Nucleus accumbens (tissue), 56 donors: Measurements from ENCODE around the gene COL25A1.
"Not testable (repeated sequence)": the region's sequence is repeated elsewhere in the genome, so short reads cannot be mapped to it uniquely, and the experiment has no call there.

ENCODE experiments used
- DNase-seq, 56 donors: peaks; one replicate each; lab custom pipeline; 2025; lab: John Stamatoyannopoulos, UW

COL25A1 gene

DNA sequence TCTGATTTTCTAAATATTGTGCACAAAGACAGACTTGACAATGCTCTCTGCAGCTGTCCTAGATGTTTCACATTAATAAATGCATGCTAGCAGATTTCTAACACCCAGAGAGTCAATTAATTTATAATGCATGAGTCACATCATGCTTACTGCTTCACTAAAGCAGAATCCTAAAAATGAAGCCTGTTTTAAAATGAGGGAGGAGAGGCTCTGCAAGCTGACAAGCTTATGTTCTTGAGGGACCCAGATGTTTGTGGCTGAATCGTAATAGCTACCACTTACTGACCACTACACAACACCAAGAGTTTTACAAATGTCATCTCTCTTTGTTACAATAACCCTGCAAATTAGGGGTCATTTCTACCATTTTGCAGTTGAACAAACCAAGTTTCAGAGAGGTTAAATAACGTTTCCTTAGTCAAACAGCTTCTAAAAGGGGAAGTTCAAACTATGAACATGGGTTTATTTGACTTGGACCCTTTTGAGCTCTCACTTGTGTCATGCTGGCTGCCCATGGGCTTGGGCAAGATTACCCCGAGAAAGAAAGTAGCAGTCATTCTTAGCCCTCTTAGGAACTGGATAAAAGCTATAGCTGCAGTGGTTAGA is 276.9 kb downstream of the COL25A1 start:
- DNase-seq, result no peak

DNA sequence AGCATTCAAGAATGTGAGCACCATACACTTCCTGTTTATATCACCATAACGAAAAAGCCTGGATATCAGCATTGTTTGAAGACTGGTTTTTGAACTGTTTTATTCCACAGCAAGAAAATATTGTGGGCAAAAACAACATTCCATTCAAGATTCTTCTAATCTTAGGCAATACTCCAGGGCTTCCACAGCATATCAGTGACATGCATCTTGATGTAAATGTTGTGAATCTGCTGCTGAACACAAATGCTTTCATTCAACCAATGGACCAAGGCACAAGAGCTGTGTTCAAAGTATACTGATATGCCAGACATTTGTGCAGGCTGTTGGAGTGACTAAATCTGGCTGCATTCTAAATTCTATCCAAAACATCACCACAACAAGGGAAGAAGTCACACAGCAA is 279.5 kb downstream of the COL25A1 start:
- DNase-seq, result no peak

DNA sequence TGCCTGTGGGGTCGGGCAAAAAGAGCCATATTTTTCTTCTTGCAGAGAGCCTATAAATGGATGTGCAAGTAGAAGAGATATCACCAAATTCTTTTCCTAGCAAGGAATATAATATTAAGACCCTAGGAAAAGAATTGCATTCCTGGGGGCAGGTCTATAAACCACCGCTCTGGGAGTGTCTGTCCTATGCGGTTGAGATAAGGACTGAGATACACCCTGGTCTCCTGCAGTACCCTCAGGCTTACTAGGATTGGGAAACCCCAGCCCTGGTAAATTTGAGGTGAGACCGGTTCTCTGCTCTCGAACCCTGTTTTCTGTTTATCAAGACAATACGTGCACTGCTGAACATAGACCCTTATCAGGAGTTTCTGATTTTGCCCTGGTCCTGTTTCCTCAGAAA is 280.8 kb downstream of the COL25A1 start:
- DNase-seq, result not testable (repeated sequence)

DNA sequence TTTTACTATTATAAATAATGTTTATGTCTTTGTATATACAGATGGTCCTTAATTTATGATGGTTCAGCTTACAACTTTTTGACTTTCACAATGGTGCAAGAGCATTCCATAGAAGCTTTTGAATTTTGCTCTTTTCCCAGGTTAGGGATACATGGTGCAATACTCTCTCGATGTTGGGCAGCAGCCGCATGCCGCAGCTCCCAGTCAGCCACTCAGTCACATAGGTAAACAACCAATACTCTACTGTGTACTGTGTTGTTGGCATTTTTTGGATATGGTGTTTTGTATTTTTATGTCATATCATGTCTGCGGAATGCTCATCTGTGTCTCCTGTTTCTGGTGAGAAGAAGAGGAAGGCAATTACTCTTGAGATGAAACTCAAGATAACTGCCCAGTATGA is 281.6 kb downstream of the COL25A1 start:
- DNase-seq, result no peak

DNA sequence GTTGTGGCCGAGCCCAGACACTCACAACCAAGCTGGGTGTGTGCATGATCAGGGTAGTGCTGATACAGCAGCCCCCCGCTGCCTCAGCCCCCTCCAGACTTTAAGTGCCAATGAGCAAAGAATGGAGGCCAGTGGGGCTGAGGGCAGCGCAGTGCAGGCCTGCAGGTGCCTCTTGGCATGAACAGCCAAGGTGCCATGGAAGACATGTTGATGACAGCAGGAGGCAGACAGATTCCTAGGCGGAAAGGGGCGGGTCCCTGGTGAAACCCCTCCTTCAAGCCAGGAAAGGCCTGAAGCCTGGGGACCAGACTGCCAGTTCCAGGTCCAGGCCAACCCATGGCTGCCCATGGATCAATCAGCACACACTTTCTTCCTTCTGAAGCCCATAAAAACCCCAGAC is 286.3 kb downstream of the COL25A1 start:
- DNase-seq, result no peak

DNA sequence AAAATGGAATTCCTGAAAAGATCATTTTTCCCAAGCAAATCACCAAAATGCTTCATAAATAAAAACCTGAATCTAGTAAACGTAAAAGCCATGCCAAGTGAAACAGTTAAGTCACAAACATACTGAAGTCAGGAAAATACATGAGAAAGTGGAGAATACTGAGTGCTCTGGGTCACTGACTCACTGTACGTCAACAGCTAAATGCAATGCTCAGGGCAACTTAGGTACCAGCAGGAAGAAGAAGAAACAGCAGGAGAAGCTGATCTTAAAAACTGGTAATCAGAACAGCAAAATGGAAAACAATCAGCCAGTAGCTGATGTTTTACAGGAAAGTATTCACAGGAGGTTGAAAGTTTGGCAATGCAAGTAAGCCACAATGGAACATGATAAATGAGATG is 287.0 kb downstream of the COL25A1 start:
- no peak for DNase-seq

DNA sequence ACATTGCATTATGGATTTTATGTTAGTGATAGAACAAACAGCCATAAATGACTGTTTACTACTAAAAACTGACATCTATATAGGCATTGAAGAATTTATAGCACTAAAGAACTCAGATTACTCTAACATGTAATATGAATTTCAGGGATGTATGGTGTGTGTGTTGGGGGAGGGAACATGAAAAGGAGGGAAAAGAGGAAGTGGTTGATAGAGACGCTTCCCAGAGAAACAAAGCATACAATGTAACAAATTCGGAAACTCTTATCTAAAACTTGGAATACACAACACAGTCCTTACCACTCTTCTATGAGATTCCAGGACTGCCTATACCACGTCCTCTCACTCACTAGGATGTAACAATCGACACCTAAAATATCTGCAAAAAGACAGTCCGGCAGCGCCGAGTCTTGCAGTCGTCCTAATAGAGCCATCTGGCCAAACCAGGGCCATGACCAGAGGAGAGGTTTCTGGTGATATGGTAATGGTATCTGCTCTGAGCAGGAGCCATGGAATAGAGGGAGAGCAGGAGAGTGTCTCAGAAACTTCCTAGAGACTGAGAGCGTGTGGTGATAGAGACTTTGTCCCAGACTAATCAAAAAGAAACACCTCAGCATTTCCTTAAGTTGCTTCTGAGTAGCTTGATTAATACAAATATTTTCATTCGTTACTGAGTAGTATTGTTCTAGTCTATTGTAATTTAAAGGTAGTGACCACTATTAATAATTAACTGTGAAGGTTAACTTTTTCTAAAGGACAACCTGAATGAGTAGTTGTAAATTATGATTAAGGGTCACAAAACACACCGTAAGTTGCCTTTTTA is 287.7 kb downstream of the COL25A1 start:
- DNase-seq, result no peak

DNA sequence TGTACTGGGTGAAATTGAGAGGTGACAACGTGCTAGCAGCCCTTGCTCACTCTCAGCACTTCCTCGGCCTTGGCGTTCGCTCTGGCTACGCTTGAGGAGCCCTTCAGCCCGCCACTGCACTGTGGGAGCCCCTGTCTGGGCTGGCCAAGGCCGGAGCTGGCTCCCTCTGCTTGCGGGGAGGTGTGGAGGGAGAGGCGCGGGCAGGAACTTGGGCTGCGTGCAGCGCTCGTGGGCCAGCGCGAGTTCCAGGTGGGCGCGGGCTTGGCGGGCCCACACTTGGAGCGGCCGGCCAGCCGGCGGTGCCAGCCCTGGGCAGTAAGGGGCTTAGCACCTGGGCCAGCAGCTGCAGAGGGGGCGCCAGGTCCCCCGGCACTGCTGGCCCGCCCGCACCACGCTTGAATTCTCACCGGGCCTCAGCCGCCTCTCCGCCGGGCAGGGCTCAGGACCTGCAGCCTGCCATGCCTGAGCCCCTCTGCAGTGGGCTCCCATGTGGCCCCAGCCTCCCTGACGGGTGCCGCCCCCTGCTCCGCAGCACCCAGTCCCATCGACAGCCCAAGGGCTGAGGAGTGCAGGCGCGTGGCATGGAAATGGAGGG is 290.1 kb downstream of the COL25A1 start:
- no peak for DNase-seq

DNA sequence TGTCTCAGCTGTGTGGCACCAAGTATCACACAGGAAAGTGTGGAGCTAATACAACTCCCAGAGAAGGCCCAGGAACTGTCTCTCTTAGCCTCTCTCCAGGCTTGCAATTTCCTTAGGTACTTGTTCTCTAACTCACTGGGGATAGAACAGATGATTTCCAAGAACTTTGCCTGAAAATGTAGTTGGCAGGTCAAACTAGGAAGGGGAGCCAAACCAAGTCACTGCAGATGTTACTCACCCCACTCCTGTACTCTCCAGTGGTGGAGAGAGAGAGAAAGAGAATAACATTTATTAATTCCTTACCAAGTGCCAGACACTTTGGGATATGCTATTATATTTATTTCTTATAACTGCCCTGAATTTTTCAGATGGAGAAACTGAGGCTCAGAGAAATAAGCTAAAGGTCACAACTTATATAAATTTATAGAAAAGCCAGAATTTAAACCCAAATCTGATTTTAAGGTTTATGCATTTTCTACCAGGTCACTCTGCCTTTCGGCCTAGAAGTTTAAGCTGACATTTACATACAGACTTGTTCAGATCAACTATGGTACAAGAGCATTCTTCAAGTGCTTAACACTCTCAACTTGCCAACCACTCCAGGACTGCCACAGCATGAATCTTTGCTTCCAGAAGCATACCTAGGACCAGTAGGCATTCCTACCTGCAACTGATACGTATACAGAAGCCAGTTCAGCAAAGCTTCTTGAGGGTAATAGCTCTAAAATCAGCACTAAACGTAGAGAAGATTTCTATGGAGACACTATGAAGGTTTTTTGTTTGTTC is 291.0 kb downstream of the COL25A1 start:
- DNase-seq, result no peak

DNA sequence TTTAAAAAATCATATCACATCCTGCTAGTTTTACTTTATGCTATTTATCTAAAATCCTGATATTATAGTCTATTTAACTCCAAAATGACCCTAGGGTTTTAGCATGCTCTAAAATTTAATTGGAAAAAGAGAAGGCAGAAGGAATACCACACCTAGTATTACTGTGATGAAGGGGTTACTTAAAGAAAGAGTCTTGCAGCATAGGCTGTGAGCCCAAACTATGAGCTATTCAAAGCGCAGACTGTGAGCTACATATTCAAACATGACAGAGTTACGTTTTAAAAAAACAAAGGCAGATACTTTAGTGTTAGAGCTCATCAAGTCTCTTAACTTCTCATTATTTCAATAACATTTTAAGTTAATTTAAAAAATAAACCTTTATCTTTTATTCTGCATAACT is 291.9 kb downstream of the COL25A1 start:
- DNase-seq, result no peak

DNA sequence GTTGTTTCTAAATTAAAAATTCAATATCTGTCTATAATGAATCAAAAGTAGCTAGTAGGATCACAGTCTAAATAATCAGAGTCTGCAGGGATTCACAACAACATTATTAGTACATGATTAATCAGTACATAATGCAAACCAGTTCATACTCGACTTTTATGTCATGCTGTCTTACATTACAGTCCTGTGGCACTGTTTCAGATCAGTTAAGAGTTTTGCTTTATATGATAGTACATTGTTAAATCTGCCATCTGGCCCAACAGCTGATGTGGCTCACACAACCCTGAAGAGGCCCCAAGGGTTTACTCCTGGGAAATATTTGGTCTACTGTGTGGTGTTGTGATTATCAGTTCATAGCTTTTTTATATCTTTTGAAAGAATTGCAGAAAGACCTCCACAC is 292.5 kb downstream of the COL25A1 start:
- DNase-seq, result no peak

DNA sequence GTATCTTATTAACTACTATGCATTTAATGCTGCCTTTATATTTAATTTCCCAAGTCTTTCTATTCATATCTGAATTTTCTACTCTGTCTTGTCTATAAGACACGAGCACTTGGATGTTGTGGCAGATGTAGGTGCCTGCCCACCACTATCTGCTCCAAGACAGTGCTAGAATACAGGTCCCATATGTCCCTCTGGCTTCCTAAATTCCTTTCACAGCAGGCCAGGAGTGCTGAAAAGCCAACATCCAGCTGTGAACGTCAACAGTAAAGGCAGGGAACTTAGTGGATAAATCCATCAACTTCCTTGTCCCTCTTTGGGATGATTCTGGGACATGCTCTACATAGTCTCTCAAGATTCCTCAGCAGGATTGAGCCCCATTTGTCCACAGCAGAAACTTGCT is 294.5 kb downstream of the COL25A1 start:
- DNase-seq, result no peak

DNA sequence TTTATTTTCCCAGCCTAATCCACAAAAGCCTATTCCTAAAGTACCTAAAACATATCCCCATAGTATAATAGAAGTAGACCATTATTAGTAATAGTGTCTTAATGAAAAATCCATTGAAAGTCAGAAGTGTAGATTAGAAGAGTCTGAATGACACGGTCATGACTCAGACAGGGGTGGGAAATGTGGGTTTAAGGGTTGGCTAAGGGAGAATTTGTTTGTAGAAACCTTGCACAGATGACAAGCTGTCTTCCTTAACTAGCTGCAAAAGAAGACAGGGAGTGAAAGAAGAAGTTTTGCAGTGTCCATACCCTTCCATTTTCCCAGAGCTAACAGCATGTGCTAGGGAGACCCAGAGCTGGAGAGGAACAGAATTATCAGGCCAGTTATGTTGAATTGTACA is 296.9 kb downstream of the COL25A1 start:
- no peak for DNase-seq

DNA sequence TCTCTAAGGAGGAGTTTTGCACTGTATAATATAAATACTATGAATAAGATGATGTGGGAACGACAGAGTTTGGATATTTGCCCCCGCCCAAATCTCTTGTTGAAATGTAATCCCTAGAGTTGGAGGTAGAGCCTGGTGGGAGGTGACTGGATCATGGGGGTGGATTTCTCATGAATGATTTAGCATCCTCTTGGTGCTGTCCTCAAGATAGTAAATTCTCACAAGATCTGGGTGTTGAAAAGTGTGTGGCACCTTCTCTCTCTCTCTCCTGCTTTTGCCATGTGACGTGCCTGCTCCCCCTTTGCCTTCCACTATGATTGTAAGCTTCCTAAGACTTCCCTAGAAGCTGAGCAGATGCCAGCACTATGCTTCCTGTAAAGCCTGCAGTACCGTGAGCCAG is 298.0 kb downstream of the COL25A1 start:
- no peak for DNase-seq

DNA sequence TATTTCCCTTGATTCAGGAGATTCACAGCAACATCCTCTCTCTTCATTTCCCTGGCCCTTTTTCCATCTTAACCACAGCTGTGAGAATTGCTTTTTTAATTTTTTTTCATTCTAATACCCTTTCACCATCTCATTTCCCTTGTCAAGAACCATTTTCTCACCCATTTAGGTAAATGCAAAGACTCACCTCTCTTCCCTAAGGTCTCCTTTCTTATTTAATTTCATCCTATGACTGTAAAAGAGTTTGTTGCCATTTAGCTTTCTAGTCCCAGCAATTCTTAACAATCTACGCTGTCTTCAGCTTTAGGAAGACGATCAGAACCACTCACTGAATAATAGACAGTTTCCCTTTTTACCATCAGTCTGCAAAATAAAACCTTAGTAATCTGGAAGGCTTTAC is 298.5 kb downstream of the COL25A1 start:
- DNase-seq, result no peak

DNA sequence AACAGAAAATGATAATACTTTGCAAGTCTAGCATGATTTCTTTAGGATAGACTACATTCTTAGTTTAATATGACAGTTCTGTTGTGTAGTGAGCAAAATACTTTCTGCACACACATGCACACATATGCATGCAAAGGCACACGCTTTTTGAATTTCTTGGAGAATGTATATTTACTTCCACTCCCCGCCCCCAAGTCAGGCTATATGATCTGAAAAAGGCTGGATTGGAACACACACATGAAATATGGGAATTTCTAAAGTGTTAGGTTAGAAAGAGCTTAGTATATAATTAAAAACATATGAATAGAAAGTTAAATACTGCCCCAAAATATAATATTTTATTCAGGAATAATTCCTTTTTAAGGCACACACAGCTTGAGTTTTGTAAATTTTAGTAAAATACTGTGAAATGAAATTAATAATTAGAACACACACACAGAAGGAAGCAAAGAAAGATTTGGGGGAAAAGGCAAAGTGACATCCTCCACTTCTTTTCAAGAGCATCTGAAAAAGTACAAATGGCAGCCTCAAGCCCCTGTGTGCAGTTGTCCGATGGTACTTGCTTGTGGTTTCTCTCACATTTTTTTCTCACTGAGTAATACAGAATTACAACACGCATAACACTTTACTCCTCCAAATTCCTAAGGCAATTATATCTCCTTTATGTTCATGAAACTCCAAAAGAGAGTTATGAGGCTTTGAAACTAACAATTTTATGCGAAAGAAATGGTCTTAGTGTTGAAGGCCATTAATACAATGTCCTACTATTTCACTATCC is 310.7 kb downstream of the COL25A1 start:
- DNase-seq, result no peak

DNA sequence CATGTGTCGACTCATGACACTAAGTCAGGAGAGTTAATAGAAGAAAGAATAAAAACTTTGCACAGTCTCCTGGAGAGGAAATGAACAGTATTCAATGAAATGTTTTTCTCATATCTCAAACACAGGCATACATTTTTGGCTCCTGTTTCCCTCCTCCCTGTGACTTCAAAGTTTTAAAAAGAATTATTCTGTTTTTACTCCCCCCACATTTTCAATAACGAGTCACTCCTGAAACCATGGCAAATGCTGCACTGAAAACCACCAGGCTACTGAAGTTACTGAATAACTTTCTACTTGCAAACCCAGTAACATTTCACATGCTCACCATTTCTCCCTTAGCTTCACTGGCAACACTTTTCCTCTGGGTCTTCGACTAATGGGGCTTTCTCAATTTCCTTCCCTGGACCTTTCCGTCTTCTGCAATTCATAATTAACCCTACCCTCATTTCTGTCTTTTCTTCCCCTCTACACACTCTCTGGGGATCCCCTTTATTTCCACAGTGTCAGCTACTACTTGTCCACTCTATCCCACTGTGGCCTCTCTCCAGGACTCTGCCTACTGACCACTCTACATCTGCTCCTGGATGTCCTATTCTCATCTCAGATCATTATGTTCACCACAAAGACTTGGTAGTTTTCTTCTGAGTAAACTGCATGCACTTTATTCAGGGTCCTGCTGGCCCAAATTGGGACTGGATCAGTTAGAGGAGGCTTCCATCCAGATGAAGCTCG is 313.8 kb downstream of the COL25A1 start:
- DNase-seq, result no peak

DNA sequence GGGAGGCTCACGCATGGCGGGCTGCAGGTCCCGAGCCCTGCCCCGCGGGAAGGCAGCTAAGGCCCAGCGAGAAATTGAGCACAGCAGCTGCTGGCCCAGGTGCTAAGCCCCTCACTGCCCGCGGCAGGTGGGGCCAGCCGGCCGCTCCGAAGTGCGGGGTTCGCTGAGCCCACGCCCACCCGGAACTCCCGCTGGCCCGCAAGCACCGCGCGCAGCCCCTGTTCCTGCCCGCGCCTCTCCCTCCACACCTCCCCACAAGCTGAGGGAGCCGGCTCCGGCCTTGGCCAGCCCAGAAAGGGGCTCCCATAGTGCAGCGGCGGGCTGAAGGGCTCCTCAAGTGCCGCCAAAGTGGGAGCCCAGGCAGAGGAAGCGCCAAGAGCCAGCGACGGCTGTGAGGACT is 318.0 kb downstream of the COL25A1 start:
- DNase-seq, result not testable (repeated sequence)

DNA sequence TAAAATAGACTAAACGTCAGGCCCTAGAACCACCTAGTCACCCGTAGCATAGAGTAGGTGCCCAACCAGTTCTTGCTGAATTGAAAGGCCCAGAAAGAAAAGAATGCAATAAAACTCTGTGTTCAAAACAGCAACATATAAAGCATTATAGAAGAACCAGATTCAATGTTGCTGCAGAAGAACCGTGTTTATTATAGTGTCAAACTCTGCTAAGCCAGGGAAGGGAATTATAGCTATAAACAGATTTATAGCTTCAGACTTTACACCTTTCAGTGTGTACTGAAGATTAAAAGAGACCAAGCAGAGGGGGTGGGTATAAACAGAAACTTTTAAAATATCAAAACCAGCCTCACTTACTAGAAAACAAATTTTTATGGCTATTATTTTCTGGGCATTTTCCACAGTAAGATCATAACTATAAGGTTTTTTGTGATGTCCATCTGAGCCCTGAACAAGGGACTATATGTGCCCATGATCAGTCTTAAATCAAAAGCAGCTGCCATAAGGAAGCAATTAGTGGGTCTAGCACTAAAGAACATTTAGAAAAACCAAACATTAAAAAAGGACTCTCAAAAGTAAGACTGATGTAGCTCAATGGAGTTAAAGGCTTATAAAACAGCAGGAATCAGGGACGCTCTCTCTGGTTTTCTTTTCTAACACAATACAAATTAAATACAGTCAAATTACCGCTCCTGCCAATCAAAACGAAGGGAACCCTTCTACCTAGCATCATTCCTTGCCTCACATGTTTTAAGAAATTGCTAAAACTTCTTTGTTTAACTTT is 319.9 kb downstream of the COL25A1 start:
- DNase-seq, result no peak
